ENCODE data around the gene SPOCK1. TPM values are rescaled to one million over a fixed set of nuclear protein-coding genes. Genes with fewer than 3 reads are reported as not detected.

The SPOCK1 gene
- total RNA-seq, 1 donor from 2014 or later = 6.8 TPM

GRCh38 chr5:137181667-137182066 is 317.5 kb downstream of the SPOCK1 start:
- no peak overlapping the region for H3K4me3 ChIP-seq (ENCODE audit: low read depth, low read length)
- no peaks in the 10 kb centered on the region for H3K36me3 ChIP-seq (ENCODE audit: control insufficient read depth, insufficient read depth, low read length)
- TF ChIP-seq, protein P1, sequence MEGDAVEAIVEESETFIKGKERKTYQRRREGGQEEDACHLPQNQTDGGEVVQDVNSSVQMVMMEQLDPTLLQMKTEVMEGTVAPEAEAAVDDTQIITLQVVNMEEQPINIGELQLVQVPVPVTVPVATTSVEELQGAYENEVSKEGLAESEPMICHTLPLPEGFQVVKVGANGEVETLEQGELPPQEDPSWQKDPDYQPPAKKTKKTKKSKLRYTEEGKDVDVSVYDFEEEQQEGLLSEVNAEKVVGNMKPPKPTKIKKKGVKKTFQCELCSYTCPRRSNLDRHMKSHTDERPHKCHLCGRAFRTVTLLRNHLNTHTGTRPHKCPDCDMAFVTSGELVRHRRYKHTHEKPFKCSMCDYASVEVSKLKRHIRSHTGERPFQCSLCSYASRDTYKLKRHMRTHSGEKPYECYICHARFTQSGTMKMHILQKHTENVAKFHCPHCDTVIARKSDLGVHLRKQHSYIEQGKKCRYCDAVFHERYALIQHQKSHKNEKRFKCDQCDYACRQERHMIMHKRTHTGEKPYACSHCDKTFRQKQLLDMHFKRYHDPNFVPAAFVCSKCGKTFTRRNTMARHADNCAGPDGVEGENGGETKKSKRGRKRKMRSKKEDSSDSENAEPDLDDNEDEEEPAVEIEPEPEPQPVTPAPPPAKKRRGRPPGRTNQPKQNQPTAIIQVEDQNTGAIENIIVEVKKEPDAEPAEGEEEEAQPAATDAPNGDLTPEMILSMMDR (IDR thresholded peaks at IDR 0.05; ENCODE audit: insufficient read depth, low read length, severe bottlenecking) = no peak
- no peaks in the 10 kb centered on the region for H3K27me3 ChIP-seq (ENCODE audit: control insufficient read depth, insufficient read depth, low read length)
- FAIRE-seq (no peak), DNase-seq (ENCODE audit: low read depth) (no peak)

DNA sequence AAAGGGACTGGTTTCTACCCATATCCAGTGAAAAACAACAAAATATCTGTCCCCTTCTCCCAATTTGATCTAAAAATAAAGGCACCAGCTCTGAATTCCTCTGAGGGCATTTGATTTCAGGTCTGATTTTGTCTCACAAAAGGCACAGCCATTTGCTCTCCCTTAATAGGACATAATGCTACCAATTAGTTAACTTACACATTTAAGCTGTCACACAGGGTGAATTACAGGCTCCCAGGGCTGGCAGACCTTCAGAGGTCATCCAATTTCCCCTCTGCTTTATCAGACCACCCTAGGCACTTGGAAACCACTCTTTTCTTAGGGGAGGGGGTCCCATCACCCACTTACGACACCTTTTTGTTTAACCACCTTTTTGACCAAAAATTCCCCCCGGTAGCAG is 319.9 kb downstream of the SPOCK1 start:
- no peak overlapping the region for H3K4me3 ChIP-seq (ENCODE audit: low read depth, low read length)
- DNase-seq (ENCODE audit: low read depth) (no peak), FAIRE-seq (no peak)
- no peaks in the 10 kb centered on the region for H3K36me3 ChIP-seq (ENCODE audit: control insufficient read depth, insufficient read depth, low read length)
- TF ChIP-seq, protein P1 (IDR thresholded peaks at IDR 0.05; ENCODE audit: insufficient read depth, low read length, severe bottlenecking) = no peak
- H3K27me3 ChIP-seq (ENCODE audit: control insufficient read depth, insufficient read depth, low read length) = no peaks in the 10 kb centered on the region

- no peaks in the 10 kb centered on the region for H3K27me3 ChIP-seq (ENCODE audit: control insufficient read depth, insufficient read depth, low read length)
- H3K4me3 ChIP-seq (ENCODE audit: low read depth, low read length) = no peak overlapping the region
- no peak for FAIRE-seq
- DNase-seq (ENCODE audit: low read depth) = no peak
- TF ChIP-seq, protein P1 (IDR thresholded peaks at IDR 0.05; ENCODE audit: insufficient read depth, low read length, severe bottlenecking) = no peak
- H3K36me3 ChIP-seq (ENCODE audit: control insufficient read depth, insufficient read depth, low read length) = no peaks in the 10 kb centered on the region
Measured at GRCh38 chr5:137176609-137177008, 322.5 kb downstream of the SPOCK1 start.

DNA sequence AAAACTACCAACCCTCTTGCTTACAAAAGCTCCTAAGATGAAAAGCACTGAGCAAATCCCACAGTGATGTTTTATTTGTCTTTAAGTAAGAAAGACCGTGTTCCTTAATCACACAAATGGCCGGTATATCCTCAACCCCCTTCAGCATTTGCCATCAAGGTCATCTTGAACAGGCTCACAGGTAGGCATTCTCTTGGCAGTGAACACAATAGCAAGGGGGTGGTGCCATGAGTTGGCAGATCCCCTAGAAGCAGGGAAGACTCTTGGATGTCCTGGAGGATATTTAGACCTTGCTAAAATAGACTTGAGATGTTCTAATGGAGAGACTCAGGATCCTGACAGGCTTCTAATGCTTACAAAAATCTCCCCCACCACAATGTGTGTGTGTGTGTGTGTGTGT is 323.0 kb downstream of the SPOCK1 start:
- TF ChIP-seq, protein P1 (IDR thresholded peaks at IDR 0.05; ENCODE audit: insufficient read depth, low read length, severe bottlenecking) = no peak
- no peak for FAIRE-seq
- no peak for DNase-seq (ENCODE audit: low read depth)
- no peaks in the 10 kb centered on the region for H3K27me3 ChIP-seq (ENCODE audit: control insufficient read depth, insufficient read depth, low read length)
- H3K36me3 ChIP-seq (ENCODE audit: control insufficient read depth, insufficient read depth, low read length) = no peaks in the 10 kb centered on the region
- no peak overlapping the region for H3K4me3 ChIP-seq (ENCODE audit: low read depth, low read length)

DNA sequence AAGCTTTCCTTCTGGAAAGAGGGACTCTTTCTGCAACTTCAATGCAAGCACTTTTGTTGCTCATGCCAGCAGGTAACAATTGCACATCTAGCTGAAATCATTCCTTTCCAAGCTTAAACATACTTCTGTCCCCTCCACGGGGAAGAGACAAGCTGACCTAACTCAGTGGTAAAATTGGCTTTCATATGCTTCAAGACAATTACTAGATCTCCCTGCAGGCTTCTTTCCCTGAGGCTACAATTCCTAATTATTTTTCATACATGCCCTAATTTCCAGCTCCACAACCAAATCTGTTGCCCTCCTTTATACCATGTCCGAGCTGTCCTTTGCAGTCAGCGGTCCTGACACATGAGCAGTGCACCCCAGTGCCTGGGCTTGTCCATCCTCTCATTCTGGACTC is 324.9 kb downstream of the SPOCK1 start:
- no peak overlapping the region for H3K4me3 ChIP-seq (ENCODE audit: low read depth, low read length)
- no peak for DNase-seq (ENCODE audit: low read depth)
- TF ChIP-seq, protein P1 (IDR thresholded peaks at IDR 0.05; ENCODE audit: insufficient read depth, low read length, severe bottlenecking) = no peak
- H3K27me3 ChIP-seq (ENCODE audit: control insufficient read depth, insufficient read depth, low read length) = no peaks in the 10 kb centered on the region
- H3K36me3 ChIP-seq (ENCODE audit: control insufficient read depth, insufficient read depth, low read length) = no peaks in the 10 kb centered on the region
- no peak for FAIRE-seq

DNA sequence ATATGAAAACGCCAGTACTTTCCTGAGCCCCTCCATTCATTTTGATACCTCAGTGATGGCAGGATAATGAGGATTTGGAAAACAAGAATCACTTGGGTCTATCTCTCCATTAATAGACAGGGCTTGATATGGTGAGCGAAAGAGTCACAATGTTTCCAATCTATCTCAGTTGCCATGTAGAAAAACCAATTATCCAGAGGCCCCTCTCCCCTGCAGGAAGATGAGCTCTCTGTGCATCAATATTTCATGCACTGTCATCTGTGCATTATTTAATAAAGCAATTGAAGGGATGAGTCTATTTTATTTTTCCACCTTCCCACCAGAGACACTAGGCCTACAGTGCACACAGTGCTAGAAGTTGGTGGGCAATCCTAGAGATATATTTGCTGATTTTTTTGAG is 326.9 kb downstream of the SPOCK1 start:
- TF ChIP-seq, protein P1 (IDR thresholded peaks at IDR 0.05; ENCODE audit: insufficient read depth, low read length, severe bottlenecking) = no peak
- no peak overlapping the region for H3K4me3 ChIP-seq (ENCODE audit: low read depth, low read length)
- no peak for FAIRE-seq
- no peaks in the 10 kb centered on the region for H3K27me3 ChIP-seq (ENCODE audit: control insufficient read depth, insufficient read depth, low read length)
- no peak for DNase-seq (ENCODE audit: low read depth)
- no peaks in the 10 kb centered on the region for H3K36me3 ChIP-seq (ENCODE audit: control insufficient read depth, insufficient read depth, low read length)

All from bronchial epithelial cell (primary cell).